ENCODE measurements around the gene SLC30A5.
"Not testable (repeated sequence)": the region's sequence is repeated elsewhere in the genome, so short reads cannot be mapped to it uniquely, and the experiment has no call there.

Gene SLC30A5

DNA sequence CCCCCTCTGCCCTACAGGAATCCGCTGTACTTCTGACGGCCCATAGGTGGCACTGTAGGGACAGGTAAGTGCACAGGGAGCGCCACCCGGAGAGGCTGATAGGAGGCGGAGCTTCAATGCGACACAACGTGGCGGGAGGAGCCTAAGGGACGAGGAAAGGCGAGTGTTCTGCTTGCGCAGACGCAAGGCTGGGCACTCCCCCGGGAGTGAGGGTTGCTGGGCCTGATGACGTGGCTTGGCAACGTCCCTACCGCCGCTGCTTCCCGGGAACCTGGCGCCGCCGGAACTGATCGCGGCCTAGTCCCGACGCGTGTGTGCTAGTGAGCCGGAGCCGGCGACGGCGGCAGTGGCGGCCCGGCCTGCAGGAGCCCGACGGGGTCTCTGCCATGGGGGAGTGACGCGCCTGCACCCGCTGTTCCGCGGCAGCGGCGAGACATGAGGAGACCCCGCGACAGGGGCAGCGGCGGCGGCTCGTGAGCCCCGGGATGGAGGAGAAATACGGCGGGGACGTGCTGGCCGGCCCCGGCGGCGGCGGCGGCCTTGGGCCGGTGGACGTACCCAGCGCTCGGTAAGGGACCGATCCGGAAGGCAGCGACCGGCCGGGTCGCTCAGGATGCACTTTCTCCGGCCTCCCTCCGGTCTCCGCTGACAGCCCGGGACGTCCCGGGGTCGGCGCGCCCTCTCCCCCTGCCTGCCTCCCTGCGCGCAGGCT is at the start of gene SLC30A5:
Gene SLC30A5 (plus strand): TSS at position 244 of the 712 bp plus-strand sequence. CDS start 242 bp downstream, at position 486.
- peak within 1 kb of the TSS; percentile 84 for H3K4me3 ChIP-seq (ENCODE audit: low read depth, low read length)
- peak; percentile 100 for DNase-seq (ENCODE audit: low read depth)

DNA sequence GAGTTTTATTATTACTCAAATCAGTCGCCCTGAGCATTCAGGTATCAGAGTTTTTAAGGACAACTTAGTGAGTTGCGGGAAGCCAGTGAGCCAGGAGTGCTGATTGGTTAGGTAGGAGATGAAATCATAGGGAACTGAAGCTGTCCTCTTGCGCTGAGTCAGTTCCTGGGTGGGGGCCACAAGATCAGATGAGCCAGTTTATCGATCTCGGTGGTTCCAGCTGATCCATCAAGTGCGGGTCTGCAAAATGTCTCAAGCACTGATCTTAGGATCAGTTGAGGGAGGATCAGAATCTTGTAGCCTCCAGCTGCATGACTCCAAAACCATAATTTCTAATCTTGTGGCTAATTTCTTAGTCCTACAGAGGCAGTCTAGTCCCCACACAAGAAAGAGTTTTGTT is 48.6 kb upstream of the SLC30A5 start:
- DNase-seq (ENCODE audit: low read depth); H3K4me3 ChIP-seq (ENCODE audit: low read depth, low read length): not testable (repeated sequence)

DNA sequence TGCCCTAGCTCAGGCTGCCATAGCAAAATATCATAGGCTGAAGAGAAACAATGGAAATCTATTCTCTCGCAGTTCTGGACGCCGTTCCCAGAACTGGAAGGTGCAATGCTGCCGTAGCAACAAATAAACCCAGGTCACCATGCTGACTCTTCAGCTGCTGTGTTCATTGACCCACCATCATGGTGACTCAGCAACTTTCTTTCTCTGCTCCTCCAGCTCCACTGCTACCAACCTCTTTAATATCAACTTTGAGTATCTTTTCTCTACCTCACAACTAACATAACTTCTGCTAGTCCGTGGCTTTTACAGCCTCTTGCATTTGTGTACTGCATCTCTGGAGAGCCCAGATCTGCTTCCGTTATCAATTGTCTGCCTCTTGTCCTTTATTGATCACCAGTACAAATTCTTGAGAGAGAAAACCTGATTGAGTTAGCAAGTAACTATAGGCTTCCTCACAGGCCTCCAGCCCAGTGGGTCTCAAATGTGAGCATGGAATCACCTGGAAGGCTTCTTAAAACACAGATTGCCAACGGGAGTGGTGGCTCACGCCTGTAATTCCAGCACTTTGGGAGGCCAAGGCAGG is 47.3 kb upstream of the SLC30A5 start:
- DNase-seq (ENCODE audit: low read depth): no peak
- no peak overlapping the region for H3K4me3 ChIP-seq (ENCODE audit: low read depth, low read length)

DNA sequence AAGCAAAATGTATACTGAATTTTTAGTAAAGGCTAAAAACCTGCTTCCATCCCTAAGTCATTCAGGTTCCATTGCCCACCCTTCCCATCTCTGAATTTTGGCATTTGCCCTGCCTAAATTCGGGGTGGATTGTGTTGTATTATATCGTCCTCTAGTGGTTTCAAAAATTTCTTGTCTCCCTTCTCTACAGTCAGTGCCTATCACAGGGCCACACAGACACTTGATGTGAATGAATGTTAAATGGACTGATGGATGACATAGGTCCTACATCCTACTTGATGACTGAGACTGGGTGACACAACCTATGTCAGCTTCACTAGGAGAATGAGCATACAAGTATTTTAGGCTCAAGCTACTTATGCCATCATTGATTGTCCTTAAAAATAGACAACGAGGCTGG is 45.6 kb upstream of the SLC30A5 start:
- no peak overlapping the region for H3K4me3 ChIP-seq (ENCODE audit: low read depth, low read length)
- DNase-seq (ENCODE audit: low read depth): no peak

DNA sequence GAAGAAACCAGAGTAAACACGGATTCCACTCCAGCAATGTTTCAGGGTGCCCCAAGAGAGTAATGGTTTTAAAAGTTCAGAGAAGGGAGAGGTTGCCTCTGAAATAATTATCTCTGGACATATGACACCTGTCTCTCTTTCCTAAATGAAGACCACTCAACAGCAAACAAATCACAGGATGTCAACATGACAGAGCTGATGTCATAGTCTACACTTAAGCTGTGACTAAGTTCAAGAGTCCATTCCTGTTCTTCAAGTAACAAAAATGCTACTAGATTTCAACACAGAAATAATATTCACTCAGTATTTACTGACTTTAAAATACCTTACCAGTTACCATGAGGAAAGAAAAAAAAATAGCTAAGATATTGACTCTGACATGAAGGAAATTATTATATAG is 44.7 kb upstream of the SLC30A5 start:
- H3K4me3 ChIP-seq (ENCODE audit: low read depth, low read length): no peak overlapping the region
- no peak for DNase-seq (ENCODE audit: low read depth)

DNA sequence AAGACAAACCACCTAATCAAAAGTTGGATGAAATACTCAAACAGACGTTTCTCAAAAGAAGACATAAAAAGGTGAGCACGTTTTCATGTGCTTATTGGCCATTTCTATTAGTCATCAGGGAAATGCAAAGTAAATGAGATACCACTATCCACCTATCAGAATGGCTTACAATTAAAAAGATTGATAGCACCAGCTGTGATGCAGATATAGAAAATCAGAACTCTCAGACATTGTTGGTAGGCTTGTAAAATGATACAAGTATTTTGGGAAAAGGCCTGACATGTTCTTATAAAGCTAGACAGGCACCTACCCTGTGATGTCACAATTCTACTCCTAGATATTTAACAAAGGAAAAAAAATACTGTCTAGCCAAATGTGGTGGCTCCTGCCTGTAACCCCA is 44.0 kb upstream of the SLC30A5 start:
- no peak for DNase-seq (ENCODE audit: low read depth)
- H3K4me3 ChIP-seq (ENCODE audit: low read depth, low read length): no peak overlapping the region

DNA sequence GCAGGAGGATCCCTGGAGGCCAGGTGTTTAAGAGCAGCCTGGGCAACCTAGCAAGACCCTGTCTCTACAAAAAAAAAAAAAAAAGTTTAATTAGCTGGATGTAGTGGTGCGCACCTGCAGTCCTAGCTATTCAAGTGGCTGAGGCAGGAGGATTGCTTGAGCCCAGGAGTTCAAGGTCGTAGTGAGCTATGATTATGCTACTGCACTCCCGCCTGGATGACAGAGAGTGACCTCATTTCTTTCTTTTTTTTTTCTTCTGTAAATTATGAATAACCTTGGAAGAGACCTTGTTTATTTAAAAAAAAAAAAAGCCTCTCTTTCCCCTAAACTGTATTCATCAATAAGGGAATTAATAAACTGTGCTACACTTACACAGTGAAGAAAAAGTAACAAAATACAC is 43.6 kb upstream of the SLC30A5 start:
- no peak overlapping the region for H3K4me3 ChIP-seq (ENCODE audit: low read depth, low read length)
- no peak for DNase-seq (ENCODE audit: low read depth)

DNA sequence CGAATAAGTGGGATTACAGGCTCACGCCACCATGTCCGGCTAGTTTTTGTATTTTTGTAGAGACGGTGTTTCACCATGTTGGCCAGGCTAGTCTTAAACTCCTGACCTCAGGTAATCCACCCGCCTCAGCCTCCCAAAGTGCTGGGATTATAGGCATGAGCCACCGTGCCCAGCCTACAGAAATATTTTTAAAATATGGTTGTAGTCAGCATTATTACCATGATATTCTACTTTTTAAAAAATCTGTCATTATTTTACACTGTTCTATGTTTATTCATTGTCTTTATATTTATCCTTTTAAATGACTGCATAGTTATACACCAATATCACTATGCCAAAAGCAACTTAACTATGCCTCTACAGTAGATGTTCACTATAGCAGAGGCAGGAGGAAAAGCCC is 41.6 kb upstream of the SLC30A5 start:
- no peak for DNase-seq (ENCODE audit: low read depth)
- H3K4me3 ChIP-seq (ENCODE audit: low read depth, low read length): no peak overlapping the region

DNA sequence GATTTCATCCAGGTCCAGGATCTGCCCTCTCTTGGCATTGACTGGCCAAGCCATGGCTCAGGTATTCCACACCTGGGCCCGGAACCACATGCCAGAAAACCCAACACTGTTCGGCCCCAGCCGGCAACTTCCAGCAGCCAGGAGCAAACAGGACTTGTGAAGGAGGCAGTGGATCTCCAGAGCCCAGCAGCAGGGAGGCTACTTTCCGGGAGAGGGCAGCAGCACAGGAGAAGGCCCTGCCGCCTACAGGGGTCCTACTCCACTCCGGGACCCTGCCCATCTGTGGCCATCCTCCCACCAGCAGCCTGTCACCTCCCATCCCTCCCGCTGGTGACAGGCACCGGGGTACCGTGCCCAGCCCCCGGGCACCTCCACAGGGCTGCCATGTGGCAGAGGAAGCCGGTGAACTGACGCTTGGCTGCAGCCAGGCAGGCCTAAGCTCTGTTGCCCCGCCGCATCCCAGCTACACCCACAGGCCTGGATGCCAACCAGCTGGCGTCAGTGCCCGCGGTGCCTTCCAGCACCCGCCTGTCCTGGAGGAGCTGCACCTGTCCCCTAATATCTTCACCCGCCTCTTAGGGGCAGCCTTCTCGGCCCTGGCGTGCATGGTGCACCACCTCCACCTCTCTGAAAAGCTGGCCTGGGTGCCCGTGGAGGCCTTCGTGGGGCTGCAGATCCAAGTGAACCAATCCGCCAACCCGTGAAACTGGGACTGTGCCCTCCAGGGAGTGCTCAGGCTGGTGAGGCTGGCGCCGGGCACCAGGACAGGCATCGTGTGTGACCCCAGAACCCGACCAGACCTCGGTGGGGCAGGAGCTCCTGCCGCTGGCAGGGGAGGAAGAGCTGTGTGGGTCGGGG is 18.9 kb upstream of the SLC30A5 start:
- no peak for DNase-seq (ENCODE audit: low read depth)
- H3K4me3 ChIP-seq (ENCODE audit: low read depth, low read length): no peak overlapping the region

DNA sequence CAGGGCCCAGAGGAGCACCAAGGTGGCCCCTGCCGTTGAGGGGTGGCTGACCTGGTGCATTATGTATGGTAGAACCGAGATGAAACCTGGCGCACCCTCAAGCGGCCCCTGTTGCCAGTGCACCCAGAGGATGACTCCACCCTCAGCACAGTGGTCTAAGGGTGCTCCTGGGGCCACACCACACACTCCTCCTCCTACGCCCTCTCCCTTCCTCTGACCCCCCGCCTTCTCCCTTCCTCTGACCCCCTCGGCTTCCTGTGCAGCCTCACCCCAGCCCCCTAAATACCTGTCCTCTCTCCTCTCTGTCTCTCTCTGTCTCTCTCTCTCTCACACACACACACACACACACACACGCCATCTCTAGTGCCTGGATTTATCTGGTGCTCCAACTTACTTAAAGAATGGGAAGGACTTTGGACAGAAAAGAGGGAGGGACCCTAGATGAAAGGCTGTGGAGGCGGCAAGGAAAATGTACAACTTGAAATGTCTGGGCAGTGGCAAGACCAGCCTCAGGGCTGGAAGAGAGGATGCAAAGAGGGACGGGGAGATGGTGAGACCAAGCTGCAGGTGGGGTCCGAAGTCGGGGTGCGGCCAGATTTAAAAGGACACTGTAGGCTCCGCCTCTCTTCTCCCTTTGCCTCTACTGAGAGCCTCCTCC is 18.2 kb upstream of the SLC30A5 start:
- H3K4me3 ChIP-seq (ENCODE audit: low read depth, low read length): no peak overlapping the region
- DNase-seq (ENCODE audit: low read depth): no peak

DNA sequence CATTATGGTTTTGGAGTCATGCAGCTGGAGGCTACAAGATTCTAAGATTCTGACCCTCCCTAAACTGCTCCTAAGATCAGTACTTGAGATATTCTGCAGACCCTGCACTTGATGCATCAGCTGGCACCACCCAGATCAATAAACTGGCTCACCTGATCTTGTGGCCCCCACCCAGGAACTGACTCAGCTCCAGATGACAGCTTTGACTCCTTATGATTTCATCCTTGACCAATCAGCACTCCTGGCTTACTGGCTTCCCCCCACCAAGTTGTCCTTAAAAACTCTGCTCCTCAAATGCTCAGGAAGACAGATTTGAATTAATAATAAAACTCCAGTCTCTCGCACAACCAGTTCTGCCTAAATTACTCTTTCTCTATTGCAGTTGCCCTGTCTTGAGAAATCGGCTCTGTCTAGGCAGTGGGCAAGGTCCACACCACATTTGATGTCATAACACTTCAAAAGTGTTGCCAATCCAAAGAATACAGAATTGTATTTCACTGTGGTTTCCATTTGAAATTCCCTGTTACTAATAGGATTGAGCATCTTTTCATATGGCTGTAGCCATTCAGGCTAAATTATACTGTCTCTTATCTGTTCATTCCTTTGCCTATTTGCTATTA is 14.8 kb upstream of the SLC30A5 start:
- DNase-seq (ENCODE audit: low read depth): no peak
- no peak overlapping the region for H3K4me3 ChIP-seq (ENCODE audit: low read depth, low read length)

DNA sequence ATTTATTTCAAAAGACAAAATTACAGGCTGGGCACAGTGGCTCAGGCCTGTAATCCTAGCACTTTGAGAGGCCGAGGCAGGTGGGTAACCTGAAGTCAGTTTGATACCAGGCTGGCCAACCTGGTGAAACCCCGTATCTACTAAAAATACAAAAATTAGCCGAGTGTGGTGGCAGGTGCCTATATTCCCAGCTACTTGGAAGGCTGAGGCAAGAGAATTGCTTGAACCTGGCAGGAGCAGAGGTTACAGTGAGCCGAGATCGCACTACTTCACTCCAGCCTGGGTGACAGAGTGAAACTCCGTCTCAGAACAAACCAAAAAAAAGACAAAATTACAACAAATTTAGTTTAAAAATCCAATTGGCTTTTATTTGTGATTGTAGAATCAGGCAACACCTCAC is 14.3 kb upstream of the SLC30A5 start:
- H3K4me3 ChIP-seq (ENCODE audit: low read depth, low read length): no peak overlapping the region
- DNase-seq (ENCODE audit: low read depth): no peak

DNA sequence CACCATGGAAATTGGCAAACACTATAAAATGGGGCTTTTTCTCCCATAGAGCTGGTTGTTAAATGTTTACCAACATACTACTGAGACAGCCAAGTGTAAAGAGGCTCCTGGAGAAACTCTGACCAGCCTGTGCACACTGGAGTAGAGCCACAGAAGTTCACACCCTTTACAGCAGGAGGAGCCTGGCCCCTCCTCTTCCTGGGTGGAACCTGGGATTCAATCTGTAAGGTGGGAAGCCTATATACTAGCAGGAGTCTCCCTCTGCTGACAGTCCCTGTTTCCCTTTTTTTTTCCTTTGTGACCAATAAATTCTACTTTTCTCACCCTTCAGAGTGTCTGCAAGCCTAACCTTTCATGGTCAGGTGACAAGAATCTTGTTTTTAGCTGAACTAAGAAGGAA is 10.4 kb upstream of the SLC30A5 start:
- no peak overlapping the region for H3K4me3 ChIP-seq (ENCODE audit: low read depth, low read length)
- no peak for DNase-seq (ENCODE audit: low read depth)

DNA sequence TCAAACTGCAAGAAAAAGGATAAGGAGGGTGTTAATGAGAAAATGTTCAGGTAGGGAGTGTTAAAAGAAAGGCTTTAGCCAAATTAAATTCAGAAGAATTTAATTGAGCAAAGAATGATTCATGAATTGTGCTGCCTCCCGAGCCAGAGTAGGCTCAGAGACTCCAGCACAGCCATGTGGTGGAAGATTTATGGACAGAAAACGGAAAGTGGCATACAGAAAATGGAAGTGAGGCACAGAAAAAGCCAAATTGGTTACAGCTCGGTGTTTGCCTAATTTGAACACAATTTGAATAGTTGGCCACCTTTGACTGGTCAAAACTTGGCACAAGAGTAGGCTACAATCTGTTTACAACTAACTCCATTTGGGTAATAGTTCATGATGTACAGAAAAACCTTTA is 9.6 kb upstream of the SLC30A5 start:
- no peak for DNase-seq (ENCODE audit: low read depth)

DNA sequence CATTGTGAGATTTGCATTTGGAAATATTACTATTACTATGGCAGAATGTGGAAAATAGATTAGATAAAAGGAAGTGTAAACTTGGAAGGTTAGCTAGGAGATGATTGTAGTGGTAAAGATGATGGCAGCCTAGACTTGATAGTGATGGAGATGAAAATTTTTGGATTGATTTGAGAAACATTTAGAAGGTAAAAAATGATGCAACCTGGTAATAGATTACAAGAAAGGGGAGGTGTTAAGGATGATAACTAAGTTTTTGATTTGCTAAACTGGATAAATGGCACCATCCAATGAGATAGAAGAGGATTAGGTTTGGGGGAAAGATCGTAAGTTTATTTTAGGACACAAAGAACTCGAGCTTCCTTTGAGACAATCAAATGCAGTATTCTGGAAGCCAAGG is 8.9 kb upstream of the SLC30A5 start:
- DNase-seq (ENCODE audit: low read depth): no peak

More for the DNA sequence above, 9.6 kb upstream of the SLC30A5 start:
- H3K4me3 ChIP-seq (ENCODE audit: low read depth, low read length): no peak overlapping the region

DNA sequence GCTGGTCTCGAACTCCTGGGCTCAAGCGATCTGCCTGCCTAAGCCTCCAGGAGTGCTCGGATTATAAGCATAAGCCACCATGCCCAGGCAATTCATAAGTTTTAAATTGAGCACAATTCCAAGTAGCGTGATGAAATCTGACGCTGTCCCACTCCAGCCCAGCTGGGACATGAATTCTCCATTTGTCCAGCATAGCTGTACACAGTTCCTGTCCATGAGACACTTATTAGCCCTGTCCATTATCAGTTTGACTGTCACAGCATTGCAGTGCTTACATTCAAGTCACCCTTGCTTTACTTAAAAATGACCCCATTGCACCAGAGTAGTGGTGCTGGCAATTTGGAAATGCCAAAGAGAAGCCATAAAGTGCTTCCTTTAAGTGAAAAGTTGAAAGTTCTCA is 7.6 kb upstream of the SLC30A5 start:
- H3K4me3 ChIP-seq (ENCODE audit: low read depth, low read length): no peak overlapping the region

More for the DNA sequence above, 8.9 kb upstream of the SLC30A5 start:
- no peak overlapping the region for H3K4me3 ChIP-seq (ENCODE audit: low read depth, low read length)

DNA sequence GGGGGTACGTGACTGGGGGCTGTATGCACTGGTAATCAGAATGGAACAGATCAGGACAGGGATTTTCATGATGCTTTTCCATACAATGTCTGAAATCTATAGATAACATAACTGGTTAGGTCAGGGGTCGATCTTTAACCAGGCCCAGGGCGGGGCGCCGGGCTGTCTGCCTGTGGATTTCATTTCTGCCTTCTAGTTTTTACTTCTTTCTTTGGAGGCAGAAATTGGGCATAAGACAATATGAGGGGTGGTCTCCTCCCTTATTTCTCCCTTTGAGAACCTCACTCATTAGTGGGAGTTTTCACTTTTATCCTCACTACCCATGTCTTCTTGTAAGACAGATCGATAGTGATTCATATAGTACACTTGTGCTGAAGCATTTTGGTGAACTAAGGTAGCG is 5.8 kb upstream of the SLC30A5 start:
- not testable (repeated sequence) for DNase-seq (ENCODE audit: low read depth); H3K4me3 ChIP-seq (ENCODE audit: low read depth, low read length)

More for the DNA sequence above, 7.6 kb upstream of the SLC30A5 start:
- no peak for DNase-seq (ENCODE audit: low read depth)

DNA sequence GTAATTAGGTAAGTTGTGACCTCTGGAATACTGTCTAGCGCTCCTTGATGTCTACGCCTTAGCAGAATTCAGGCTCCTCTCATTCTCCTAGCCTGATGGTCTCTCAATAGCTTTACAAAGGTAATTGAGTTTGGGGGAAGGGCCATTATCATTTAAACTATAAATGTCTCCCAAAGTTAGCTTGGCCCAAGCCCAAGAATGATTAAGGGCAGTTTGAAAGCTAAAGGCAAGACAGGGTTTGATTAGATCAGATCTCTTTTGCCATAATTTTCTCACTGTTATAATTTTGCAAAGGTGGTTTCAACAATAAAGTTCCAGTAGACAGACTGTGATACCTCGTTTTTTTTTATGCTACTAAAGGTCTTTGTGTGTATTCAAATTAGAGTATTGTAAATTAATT is 3.7 kb upstream of the SLC30A5 start:
- H3K4me3 ChIP-seq (ENCODE audit: low read depth, low read length): no peak overlapping the region
- DNase-seq (ENCODE audit: low read depth): no peak

DNA sequence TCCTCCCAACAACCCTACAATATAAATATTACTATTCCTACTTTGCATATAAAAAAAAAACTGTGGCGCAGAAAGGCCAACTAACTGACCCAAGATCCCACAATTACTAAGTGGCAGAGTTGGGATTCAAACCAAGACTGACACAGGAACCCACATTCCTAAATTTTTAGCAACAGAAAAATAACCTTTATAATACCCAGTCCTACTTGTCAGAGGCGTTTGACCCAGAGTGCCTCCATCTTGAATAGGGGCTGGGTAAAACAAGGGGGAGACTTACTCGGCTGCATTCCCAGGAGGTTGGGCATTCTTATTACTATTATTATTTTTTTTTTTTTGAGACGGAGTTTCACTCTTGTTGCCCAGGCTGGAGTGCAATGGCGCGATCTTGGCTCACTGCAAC is 2.0 kb upstream of the SLC30A5 start:
- H3K4me3 ChIP-seq (ENCODE audit: low read depth, low read length): no peak overlapping the region
- DNase-seq (ENCODE audit: low read depth): no peak

DNA sequence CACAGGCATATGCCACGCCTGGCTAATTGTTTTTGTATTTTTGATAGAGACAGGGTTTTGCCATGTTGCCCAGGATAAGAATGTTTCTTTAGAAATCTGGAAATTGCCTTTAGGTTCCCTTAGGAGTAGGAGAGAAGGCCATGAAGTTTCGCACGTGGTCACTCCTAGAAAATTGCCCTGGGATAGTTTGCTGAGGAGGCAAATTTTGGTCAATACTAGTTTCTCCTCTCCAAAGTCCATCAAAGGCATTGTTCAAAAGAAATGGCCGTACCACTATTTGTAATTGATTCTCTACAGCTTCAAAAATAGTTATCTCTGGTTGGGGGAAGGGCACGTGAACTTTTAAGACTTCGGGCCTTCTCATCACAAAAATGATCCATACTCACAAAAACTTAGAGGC is 845 bp upstream of the SLC30A5 start:
- no peak overlapping the region for H3K4me3 ChIP-seq (ENCODE audit: low read depth, low read length)
- no peak for DNase-seq (ENCODE audit: low read depth)
